HG02884 (cell line): ENCODE data around the gene SHC3.

Experiments used
- ATAC-seq: cut with Tn5 transposase; IDR thresholded peaks from one replicate; pipeline ENCODE4 v1.9.1; 2021; ENCODE audit warnings: mild to moderate bottlenecking, moderate library complexity; ENCODE audit not compliant: unreplicated experiment

SHC3 gene

DNA sequence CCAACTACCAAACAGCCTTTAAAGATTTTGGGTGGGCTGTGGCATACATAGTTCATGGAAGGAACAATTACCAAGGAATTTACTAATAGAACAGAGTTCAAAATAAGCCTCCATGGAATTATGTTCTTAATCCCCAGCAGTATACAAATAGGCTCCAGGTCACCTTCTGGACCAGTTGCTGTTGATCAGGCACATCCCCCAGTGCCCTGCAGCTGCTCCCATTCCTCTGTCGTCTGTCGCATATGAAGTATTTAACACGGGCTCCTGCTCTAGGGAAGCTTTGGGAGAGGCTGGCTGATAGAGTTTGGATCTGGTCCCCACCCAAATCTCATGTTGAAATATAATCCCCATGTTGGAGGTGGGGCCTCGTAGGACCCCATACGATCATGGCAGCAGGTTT lies 17.8 kb downstream of the SHC3 start:
- no peak for ATAC-seq

DNA sequence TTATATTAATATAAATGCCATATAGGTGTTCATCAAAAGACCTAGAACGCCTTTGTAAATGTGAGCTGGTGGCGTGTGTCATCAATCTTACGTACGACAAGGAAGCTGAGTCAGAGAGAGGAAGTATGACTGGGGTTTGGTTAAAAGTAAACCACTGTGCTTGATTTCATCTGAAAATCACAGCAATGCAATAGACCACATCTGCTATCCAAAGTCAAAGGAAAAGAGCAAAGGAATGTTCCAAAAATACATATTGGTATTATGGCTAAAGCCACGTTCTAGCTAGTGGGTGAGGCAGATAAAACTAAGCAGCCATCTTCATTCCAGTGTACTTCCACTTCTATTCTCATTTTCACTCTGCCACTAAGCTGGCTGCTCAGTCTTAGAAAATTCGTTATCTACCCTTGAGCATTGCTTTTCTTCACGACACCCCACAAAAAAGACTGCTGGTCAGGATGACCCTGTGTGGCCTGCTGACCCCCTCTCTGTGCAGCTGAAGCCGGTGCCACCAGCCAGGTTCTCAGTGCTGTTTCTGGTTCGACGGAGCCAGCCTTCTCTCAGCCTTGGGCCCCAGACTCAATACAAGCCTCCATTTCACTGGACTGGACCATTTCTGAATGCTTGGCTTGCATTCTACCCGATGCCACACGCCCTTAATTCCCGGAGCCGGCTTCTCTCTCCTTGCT lies 23.8 kb downstream of the SHC3 start:
- no peak for ATAC-seq

DNA sequence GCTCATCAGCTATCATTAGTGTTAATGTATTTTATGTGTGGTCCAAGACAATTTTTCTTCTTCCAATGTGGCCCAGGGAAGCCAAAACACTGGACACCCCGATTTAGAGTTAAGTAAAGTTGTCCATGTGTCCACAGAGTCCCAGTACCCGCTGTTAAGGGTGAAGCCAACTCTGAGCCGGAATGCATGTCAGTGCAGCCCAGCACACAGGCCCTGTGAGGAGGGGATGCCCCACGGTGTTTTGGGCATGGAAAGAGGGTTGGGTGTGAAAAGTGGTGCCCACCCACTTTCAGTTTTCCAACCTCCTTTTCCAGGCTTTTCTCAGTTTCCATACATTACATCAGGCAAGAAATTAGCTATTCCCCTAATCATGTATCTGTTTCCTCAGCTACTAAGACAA lies 24.4 kb downstream of the SHC3 start:
- no peak for ATAC-seq

DNA sequence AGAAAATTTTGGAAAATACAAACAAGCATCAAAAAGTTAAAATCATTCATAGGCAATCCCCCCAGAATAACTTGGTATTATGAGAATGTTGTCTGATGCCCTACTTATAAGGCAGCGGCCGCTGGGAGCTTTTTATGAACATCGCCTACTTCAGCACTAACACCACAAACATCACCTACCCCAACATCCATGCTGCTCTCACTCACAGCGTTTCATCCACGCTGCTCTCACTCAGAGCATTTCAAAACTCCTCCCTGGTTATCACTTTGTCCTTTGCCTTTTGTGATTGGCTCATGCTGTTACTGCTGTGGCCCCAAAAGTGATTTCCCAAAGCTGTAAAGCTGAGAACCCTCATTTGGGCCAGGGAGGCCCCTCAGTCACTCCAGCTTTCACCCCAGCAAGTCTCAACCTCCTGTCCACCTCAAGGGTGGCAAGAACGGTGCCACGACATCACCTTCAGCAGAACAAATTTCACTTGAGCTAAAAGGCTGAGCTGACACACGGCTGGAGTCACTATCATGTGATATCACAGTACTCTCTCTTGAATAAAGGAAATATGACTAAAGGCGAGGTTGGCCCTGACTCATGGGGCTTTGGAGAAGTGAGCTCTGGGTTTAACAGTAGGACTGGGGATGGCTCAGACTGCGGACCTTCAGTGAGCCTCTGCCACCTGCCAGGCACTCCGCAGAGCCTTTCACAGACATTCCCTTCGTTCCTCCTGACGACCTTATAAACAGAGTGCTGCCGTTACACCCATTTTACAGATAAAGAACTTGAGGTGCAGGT lies 25.2 kb downstream of the SHC3 start:
- no peak for ATAC-seq

DNA sequence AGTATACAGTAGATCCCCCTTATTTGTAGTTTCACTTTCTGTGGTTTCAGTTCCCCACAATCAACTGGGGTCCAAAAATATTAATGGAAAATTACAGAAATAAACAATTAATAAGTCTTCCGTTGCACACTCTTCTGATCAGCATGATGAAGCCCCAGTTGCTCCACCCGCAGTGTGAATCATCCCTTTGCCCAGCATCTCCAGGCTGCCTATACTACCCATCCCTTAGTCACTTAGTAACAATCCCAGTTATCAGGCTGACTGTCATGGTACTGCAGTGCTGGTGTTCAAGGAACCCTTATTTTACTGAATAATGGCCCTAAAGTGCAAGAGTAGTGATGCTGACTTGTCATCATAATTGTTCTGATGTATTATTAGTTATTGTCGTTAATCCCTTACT lies 28.9 kb downstream of the SHC3 start:
- ATAC-seq = no peak

DNA sequence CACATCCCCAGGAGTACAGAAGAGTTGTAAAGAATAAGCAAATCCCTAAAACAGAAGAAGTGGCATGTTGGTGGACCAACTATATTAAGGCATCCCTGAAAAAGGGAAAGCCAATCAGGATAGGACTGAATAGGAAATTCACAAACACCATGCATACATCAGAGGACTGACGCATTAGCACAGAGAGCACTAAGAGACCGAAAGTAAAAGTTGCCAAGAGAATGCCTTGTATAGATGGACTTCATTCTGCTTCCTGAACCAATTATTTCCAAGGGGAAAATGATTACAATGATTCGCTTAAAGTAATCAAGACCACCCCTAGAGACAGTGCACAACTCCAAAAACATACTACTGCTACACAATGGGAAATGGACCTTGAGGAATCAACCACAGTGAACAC lies 33.5 kb downstream of the SHC3 start:
- ATAC-seq = no peak

DNA sequence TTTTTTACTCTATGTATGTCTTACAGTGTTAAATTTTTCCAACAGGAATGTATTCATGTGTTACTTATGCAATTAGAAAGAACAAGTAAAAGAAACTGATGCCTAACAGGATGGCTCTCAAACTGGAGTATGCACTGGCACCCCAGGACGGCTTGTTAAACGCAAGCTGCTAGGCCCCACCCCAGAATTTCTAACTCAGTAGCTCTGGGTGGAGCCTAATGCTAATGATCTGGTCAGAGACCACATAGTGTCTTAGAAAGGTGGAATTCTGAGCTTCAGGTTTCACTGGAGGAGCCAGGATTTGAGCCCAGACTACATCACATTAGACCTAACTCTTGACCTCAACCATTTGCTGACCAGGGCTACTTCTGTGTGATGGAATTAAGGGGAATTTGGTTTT lies 34.4 kb downstream of the SHC3 start:
- no peak for ATAC-seq

DNA sequence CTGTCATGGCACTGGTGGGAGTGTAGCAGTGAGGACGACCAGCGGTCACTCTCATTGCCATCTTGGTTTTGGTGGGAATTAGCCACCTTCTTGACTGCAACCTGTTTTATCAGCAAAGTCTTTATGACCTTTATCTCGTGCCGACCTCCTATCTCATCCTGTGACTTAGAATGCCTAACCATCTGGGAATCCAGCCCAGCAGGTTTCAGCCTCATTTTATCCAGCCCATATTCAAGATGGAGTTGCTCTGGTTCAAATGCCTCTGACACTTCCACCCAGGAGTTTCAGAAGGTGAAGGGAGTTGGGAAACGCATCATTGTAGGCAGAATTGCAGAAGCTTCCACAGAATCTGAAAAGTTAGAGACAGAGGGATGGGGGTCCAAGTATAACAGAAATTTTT lies 35.4 kb downstream of the SHC3 start:
- ATAC-seq = no peak

DNA sequence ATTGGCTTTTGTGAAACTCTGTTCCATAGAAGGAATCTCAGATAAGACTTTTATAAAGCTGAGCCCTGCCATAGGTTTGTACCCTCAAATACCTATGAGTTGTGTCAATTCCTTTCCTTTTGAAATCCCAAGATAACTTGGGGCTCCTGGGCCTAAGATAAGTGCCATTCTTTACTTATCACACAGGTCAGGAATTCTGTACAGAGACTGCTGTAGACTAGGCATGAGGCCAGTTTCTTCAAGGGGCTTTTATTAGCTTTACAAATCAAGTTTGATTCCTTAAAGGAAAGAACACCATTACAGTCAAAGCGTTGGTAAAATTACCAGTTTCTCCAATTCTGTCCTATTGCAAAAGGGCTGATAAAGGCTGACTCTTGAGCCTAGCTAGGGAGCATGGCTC lies 39.2 kb downstream of the SHC3 start:
- no peak for ATAC-seq

DNA sequence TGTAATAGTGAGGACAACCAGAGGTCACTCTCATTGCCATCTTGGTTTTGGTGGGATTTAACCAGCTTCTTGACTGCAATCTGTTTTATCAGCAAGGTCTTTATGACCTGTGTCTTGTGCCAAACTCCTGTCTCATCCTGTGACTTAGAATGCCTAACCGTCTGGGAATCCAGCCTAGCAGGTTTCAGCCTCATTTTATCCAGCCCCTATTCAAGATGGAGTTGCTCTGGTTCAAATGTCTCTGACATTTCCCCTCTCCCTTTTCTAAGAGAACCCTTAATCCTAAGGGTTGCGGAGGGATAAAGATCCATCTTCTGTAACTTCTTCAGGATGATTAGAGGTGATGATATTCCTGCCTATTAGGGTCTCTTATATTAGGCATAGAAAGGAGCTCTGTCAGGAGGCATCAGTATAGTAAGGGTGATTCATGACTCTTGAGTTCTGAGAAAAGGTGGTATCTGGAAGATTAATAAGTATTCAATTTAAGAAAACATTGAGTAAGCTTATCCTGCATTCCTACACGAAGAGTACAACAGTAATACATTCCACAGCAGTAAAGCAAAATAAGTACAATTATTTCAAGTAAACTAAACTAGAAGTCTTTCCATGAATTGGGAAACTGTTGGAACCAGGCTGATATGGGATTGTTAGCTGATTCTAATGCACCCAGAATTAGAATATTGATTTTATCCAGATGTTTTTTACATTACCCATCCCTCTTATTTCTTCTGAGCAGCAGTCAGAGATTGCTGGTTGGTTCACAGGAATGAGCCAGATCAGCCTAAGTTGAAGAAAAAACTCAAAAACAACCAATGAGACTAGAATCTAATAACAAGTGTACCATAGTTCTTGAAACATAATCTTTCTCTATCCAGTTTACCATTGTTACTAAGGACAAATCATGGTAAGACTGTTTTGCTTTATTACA lies 39.9 kb downstream of the SHC3 start:
- no peak for ATAC-seq

DNA sequence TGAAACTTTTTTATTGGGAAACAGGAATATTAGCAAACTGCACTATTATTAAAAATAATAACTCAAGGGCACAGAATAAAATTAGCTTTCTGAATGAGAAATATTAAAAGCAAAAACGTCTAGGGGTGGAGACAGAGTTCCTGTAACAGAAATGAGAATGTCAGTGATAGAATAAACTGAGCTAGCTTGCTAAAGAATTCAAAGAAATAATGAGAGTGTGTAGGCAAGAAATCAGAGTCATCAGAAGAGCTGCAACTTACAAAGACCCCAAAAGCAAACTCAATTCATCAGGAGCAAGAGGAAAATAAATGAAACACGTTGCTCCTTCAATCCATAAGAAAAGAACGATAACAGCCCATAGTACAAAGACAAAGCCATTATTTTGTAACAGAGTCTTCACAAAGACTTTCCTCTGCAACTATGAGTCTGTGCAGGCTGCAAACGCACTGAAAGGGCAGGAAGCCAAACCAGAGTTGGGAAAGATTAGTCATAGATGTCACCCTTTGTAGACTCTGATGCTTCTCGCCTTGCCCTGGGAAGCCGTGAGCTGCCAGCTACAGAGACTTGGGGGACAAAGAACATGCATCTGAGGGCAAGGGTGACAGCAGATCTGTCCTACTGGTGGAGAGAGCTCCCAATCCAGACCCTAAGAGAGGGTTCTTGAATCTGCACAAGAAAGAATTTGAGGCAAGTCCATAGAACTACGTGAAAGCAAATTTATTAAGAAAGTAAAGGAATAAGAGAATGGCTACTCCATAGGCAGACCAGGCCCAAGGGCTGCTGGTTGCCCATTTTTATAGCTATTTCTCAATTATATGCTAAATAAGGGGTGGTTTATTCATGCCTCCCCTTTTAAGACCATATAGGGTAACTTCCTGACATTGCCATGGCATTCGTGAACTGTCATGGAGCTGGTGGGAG lies 40.8 kb downstream of the SHC3 start:
- no peak for ATAC-seq

DNA sequence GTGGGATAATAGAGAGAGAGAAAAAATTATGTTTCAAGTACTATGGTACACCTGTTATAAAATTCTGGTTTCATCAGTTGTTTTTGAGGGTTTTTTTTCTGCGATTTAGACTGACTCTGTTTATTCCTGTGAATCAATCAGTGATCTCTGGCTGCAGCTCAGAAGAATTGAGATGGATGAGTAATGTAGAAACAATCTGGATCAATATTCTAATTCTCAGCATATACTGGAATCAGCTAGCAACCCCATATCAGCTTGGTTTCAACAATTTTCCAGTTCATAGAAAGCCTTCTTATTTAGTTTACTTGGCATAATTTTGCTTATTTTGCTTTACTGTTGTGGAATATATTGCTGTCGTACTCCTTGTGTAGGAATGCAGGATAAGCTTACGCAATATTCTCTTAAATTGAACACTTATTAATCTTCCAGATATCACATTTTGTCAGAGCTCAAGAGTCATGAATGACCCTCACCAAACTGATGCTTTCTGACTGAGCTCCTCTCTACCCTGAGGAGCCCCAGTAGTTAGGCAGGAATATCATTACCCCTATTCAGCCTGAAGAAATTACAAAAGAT lies 42.9 kb downstream of the SHC3 start:
- no peak for ATAC-seq

DNA sequence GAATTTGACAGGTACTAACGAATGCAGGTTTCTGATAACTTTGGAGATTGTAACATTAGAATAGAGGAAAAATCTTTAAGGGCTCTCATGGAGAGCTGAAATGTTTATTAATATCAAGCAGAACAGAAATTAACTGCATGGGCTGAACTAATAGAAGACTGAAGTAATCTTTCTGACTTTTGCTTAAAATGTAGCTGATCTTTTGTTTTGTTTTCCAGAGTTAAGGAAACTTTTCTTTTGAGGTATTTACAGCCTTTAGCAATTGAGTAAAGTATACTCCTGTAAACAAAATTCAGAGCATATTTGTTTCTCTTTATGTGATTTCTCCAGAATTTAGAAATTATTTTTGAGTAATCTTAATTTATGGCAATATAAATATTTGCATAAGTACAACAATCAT lies 43.9 kb downstream of the SHC3 start:
- ATAC-seq = no peak

DNA sequence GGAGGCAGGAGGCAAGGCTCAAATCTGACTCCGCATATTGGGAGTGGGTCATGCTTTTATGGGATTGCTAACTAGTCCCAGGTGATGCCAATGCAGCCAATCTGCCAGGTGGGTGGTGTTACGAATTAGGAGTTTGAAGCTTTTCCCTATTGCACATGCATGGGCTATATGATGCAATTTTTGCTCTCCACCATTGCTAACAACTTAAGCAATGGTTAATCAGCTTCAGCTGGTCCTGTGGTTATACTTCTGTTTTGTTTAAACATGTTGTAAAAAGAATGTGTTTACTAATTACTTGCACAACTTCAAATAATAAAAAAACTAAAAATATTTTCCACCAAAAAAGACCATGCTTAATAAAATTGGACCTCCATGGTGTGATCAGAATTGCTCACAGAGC lies 55.7 kb downstream of the SHC3 start:
- no peak for ATAC-seq

DNA sequence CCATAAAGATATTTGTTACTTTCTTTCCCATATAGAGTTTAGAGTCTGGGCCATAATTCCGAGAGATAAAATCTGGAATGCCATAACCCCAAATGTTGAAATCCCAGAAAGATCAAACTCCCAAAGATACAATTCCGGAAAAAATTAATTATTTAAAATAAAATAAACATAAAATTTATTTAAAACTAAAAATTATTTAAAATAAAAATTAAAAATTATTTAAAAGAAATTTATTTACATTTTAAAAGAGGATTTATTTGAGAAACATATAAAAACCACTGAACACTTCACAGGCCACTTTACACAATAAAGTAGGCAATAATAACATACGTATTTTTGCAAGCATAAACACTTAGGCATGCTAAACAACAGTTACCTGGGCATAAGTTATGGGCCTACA lies 57.9 kb downstream of the SHC3 start:
- no peak for ATAC-seq

DNA sequence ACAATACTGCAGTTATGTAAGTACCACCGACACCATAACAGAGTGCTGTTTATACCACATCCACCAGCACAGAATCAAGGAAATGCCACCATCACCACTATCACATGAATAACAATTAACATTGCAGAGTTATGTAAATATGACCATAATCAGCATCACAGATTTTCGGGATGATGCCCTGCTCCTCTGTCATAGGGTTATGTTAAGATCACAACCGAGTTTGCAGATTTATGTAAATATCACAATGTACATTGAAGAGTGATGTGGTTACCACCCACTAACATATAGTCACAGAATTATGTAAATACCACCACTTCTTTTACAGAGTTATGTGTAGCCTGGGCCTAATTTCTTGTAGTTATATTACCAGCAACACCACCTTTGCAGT lies 61.8 kb downstream of the SHC3 start:
- no peak for ATAC-seq

DNA sequence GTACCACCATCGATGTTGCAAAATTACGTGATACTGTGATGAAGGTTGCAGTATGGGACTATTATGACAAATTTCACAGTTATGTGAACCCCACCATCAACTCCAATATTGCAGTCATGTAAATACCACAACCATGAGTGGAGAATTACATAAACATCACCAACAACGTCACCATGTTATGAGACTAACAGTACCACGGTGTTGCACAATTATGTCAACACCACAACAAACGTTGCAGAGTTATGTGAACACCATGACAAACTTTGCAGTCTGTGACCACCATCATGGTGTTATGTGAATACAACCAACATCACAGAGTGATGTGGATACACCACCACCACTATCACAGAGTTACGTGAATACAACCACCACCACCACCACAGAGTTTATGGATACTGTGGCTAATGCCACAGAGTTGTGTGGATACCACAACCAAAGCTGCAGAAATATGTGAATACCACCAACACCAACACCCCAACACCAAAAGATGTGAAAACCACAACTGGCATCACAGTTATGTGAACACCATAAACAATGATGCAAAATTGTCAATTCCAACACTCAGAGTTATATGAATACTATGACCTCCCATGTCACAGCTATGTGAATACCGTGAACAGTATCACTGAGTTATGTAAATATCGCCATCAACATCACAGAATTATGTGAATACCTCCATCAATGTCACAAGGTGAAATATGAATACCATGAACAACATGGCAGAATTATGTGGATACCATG lies 62.4 kb downstream of the SHC3 start:
- no peak for ATAC-seq

DNA sequence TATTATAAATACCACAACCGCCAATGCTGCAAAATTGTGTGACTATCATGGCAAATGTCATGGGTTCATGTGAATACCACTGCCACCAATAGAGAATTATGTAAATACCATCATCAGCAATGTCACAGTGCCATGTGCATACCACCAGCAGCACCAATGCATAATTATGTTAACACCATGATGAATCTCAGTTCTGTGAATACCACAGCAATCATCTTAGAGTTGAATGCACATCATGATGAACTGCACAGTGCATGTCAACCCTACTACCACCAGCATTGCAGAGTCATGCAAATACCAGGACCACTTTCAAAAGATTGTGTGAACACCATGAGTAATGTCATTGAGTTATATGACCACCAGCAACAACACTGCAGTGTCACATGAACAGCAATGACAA lies 63.2 kb downstream of the SHC3 start:
- no peak for ATAC-seq

DNA sequence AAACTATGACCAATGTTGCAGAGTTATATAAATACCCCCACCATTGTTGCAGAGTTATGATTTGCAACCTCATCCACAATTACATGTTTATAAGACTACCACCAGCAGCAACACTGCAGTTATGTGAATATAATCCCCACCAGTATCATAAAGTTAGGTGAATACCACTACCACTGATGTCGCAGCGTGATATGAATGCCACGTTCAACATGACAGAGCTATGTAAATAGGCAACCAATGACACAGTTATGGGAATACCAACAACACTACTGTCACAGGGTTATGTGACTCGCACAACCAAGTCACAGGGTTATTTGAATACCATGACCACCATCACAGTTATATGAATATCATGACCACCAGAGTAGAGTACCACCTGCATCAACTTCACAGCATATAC lies 63.9 kb downstream of the SHC3 start:
- ATAC-seq = no peak

DNA sequence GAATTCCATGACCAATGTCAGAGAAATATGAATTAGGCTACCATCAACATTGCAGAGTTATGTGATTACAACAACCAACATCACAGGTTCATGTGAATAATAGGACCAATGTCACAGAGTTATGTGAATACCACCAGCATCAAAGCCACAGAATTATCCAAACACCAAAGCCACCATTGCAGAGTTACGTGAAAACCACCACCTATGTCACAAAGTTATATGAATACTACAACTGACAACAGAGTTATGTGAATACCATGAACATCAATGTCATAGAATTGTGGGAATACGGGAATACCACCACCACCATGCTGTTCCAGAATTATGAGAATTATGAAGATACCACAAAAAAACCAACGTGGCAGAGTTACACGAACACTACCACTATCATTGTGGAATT lies 64.8 kb downstream of the SHC3 start:
- ATAC-seq = no peak
